Thyroid gland (tissue), 4 donors: ENCODE data around the gene ZCWPW1.

ENCODE experiments used
- POLR2A ChIP-seq, 2 donors: fragments of 450-650 bp; IDR thresholded peaks; one replicate each; pipeline ENCODE4 v1.6.1; 2017; ENCODE audit warnings: antibody characterized with exemption in 2 of 2, mild to moderate bottlenecking in 2 of 2, moderate library complexity in 1 of 2
- TF ChIP-seq, protein P1 (sequence below), 6 experiments: fragments of 200-600 bp in 3 of 6; fragments of 450-650 bp in 3 of 6; sonication (generic) in 3 of 6; IDR thresholded peaks; one replicate each; pipeline ENCODE4 v1.5.1; 2016 to 2019; ENCODE audit warnings: antibody characterized with exemption in 6 of 6, mild to moderate bottlenecking in 2 of 6, inconsistent platforms in 1 of 6, moderate library complexity in 1 of 6

DNA sequence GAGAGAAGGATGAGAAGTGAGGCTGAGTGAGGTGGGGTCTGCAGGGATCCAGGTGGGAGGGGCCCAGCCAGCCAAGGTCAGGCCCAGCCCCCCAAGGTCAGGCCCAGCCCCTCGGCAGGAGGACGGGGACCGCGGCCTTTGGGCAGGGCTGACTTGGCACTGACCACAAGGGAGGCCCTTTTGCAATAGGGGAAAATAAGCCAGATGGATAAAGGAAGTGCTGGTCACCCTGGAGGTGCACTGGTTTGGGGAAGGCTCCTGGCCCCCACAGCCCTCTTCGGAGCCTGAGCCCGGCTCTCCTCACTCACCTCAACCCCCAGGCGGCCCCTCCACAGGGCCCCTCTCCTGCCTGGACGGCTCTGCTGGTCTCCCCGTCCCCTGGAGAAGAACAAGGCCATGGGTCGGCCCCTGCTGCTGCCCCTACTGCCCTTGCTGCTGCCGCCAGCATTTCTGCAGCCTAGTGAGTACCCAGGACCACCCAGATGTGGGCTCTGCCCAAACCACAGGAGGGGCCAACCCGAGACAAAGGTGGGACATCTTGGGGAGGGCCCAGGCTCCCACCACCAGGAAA lies 55.2 kb downstream of the ZCWPW1 start, which contains the start of gene PILRA:
- TF ChIP-seq, protein P1, sequence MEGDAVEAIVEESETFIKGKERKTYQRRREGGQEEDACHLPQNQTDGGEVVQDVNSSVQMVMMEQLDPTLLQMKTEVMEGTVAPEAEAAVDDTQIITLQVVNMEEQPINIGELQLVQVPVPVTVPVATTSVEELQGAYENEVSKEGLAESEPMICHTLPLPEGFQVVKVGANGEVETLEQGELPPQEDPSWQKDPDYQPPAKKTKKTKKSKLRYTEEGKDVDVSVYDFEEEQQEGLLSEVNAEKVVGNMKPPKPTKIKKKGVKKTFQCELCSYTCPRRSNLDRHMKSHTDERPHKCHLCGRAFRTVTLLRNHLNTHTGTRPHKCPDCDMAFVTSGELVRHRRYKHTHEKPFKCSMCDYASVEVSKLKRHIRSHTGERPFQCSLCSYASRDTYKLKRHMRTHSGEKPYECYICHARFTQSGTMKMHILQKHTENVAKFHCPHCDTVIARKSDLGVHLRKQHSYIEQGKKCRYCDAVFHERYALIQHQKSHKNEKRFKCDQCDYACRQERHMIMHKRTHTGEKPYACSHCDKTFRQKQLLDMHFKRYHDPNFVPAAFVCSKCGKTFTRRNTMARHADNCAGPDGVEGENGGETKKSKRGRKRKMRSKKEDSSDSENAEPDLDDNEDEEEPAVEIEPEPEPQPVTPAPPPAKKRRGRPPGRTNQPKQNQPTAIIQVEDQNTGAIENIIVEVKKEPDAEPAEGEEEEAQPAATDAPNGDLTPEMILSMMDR (IDR thresholded peaks at IDR 0.05) = no peak
- TF ChIP-seq POLR2A (IDR thresholded peaks at IDR 0.05) = no peak
